Sigmoid colon (tissue), 7 donors: ENCODE results near the gene PPP1R12B. TPM values are rescaled to one million over a fixed set of nuclear protein-coding genes. Genes with fewer than 3 reads are reported as not detected.
"Not testable (repeated sequence)": the region's sequence is repeated elsewhere in the genome, so short reads cannot be mapped to it uniquely, and the experiment has no call there.

Experiments used
- DNase-seq: peaks from one replicate; pipeline ENCODE4 v3.0.0-alpha.2; 2019
- H3K27ac ChIP-seq, 4 donors: fragments of 200-600 bp; sonication (generic); one replicate each; pipeline ENCODE4 v1.5.1; 2016 to 2019; ENCODE audit warnings: mild to moderate bottlenecking in 1 of 4
- H3K27me3 ChIP-seq, 3 donors: fragments of 200-600 bp; sonication (generic); one replicate each; pipeline ENCODE4 v1.5.1; 2019; ENCODE audit warnings: mild to moderate bottlenecking in 1 of 3
- H3K36me3 ChIP-seq, 4 donors: fragments of 200-600 bp; sonication (generic); one replicate each; pipeline ENCODE4 v1.5.1; 2016 to 2019
- H3K4me1 ChIP-seq, 4 donors: fragments of 200-600 bp; sonication (generic); one replicate each; pipeline ENCODE4 v1.5.1; 2017 to 2019
- H3K4me3 ChIP-seq, 4 donors: fragments of 200-600 bp; sonication (generic); one replicate each; pipeline ENCODE4 v1.5.1; 2017 to 2019; ENCODE audit warnings: mild to moderate bottlenecking in 2 of 4, moderate library complexity in 1 of 4
- H3K9me3 ChIP-seq, 4 donors: fragments of 200-600 bp in 3 of 4; sonication (generic) in 3 of 4; one replicate each; pipeline versions ENCODE4 v1.5.1 to v1.6.1; 2013 to 2019
- CTCF ChIP-seq, 4 experiments: fragments of 450-650 bp in 3 of 4; fragments of 200-600 bp in 1 of 4; IDR thresholded peaks; one replicate each; pipeline ENCODE4 v1.5.1; 2016 to 2019; ENCODE audit warnings: antibody characterized with exemption in 4 of 4, mild to moderate bottlenecking in 3 of 4, moderate library complexity in 2 of 4
- EP300 ChIP-seq, 4 donors: sonication (generic); formaldehyde crosslinking; IDR thresholded peaks; one replicate each; pipeline ENCODE4 v1.6.1; 2017; ENCODE audit warnings: antibody characterized with exemption in 4 of 4
- POLR2A ChIP-seq, 2 donors: fragments of 450-650 bp; IDR thresholded peaks; one replicate each; pipeline ENCODE4 v1.6.1; 2016; ENCODE audit warnings: antibody characterized with exemption in 2 of 2, mild to moderate bottlenecking in 2 of 2, moderate library complexity in 2 of 2
- POLR2AphosphoS5 ChIP-seq, 4 donors: sonication (generic); formaldehyde crosslinking; IDR thresholded peaks; one replicate each; pipeline ENCODE4 v1.6.1; 2017; ENCODE audit warnings: antibody characterized with exemption in 4 of 4
- WGBS, 2 donors: extraction: QIAGEN DNeasy Blood & Tissue Kit; methylation state at CpG; one replicate each; pipeline ENCODE4 v1.1.7; 2013; 5-methylcytosine and 5-hydroxymethylcytosine counted together
- intact Hi-C: fragments of 100-400 bp; cut with DNase I; formaldehyde crosslinking; loops from one replicate; pipeline ENCODE4 v1.15.1; 2023
- polyA plus RNA-seq, 3 donors: library from polyadenylated mRNA; stranded (reverse); fragments of 200-250 nt; gene quantifications; one replicate each; pipeline ENCODE4 v1.2.3, GENCODE V29; 2013
- total RNA-seq, 4 donors: library from RNA; depleted of rRNA; stranded (reverse); fragments of >200 nt; gene quantifications; one replicate each; pipeline ENCODE4 v1.1.0, GENCODE V29; 2016
- donor health status: healthy with polysubstance abuse.
- donor health status: Bipolar disorder and iron deficiency.
- donor health status: healthy.

PPP1R12B gene
- total and polyA plus RNA-seq, 7 donors = 5.3 to 995 (median 493) TPM

- peak; percentile 73 for DNase-seq
- H3K4me1 ChIP-seq = peaks cover 0 to 23% (median 11%) of the 10 kb centered on the region in 4 donors
- 23 to 37% methylated on average over 5 of the region's 5 CpGs for WGBS, 2 donors
- intact Hi-C loops = loop anchor here (5.0 kb wide), 1 partner anchor 33 kb away; no protein-coding TSS in a partner anchor
- TF ChIP-seq POLR2AphosphoS5 (IDR thresholded peaks at IDR 0.05) (peak; percentile 48 to 92 (median 84)), POLR2A (IDR thresholded peaks at IDR 0.05) (peak; percentile 47 to 79)
- peak overlapping the region; percentile 84 to 94 (median 89) for H3K27ac ChIP-seq
- not testable (repeated sequence) for H3K36me3 ChIP-seq, H3K9me3 ChIP-seq, H3K27me3 ChIP-seq
- peak overlapping the region; percentile 58 to 60 (median 59) for H3K4me3 ChIP-seq
Observed at GRCh38 chr1:202539166-202539574, 190.7 kb downstream of the PPP1R12B start.

GRCh38 chr1:202539583-202539982 is 191.1 kb downstream of the PPP1R12B start:
- peak overlapping the region; percentile 58 to 60 (median 59) for H3K4me3 ChIP-seq
- peak in 1 of 2 donors; percentile 0 for TF ChIP-seq POLR2A (IDR thresholded peaks at IDR 0.05)
- H3K27me3 ChIP-seq, H3K36me3 ChIP-seq, H3K9me3 ChIP-seq, DNase-seq: not testable (repeated sequence)
- intact Hi-C loops = loop anchor here (5.0 kb wide), 1 partner anchor 33 kb away; no protein-coding TSS in a partner anchor
- WGBS, 2 donors = 36 to 62% methylated on average over 5 of the region's 5 CpGs
- H3K27ac ChIP-seq = peak overlapping the region; percentile 84 to 94 (median 89)
- H3K4me1 ChIP-seq = peaks cover 0 to 23% (median 12%) of the 10 kb centered on the region in 4 donors

- Histone ChIP-seq H3K4me1 (peaks cover 0 to 26% (median 14%) of the 10 kb centered on the region in 4 donors), H3K36me3 (no peaks in the 10 kb centered on the region), H3K9me3 (no peaks in the 10 kb centered on the region), H3K27me3 (no peaks in the 10 kb centered on the region), H3K4me3 (peak overlapping the region; percentile 58 to 60 (median 59)), H3K27ac (peak overlapping the region; percentile 84 to 94 (median 89))
- TF ChIP-seq CTCF (IDR thresholded peaks at IDR 0.05) = no peak
- TF ChIP-seq POLR2AphosphoS5 (IDR thresholded peaks at IDR 0.05) = no peak
- no peak for TF ChIP-seq POLR2A (IDR thresholded peaks at IDR 0.05)
- no peak for TF ChIP-seq EP300 (IDR thresholded peaks at IDR 0.05)
- no peak for DNase-seq
- intact Hi-C loops = loop anchor here (5.0 kb wide), 1 partner anchor 33 kb away; no protein-coding TSS in a partner anchor
- 39 to 67% methylated on average over 6 of the region's 6 CpGs for WGBS, 2 donors
Observed at GRCh38 chr1:202540014-202540413, 191.5 kb downstream of the PPP1R12B start.

GRCh38 chr1:202540448-202540847 is 191.9 kb downstream of the PPP1R12B start:
- H3K27me3 ChIP-seq = no peaks in the 10 kb centered on the region
- H3K27ac ChIP-seq = peak overlapping the region; percentile 84 to 94 (median 89)
- no peak for DNase-seq
- 17 to 63% methylated on average over 2 of the region's 2 CpGs for WGBS, 2 donors
- TF ChIP-seq EP300 (IDR thresholded peaks at IDR 0.05) = no peak
- TF ChIP-seq CTCF (IDR thresholded peaks at IDR 0.05) = no peak
- TF ChIP-seq POLR2A (IDR thresholded peaks at IDR 0.05) = no peak
- TF ChIP-seq POLR2AphosphoS5 (IDR thresholded peaks at IDR 0.05) = no peak
- intact Hi-C loops = loop anchor here (5.0 kb wide), 1 partner anchor 33 kb away; no protein-coding TSS in a partner anchor
- peak overlapping the region; percentile 58 to 60 (median 59) for H3K4me3 ChIP-seq
- H3K9me3 ChIP-seq = no peaks in the 10 kb centered on the region
- peaks cover 0 to 31% (median 16%) of the 10 kb centered on the region in 4 donors for H3K4me1 ChIP-seq
- H3K36me3 ChIP-seq = no peaks in the 10 kb centered on the region

GRCh38 chr1:202540858-202541257 is 192.4 kb downstream of the PPP1R12B start:
- intact Hi-C loops = loop anchor here (5.0 kb wide), 1 partner anchor 34 kb away; no protein-coding TSS in a partner anchor
- WGBS, 2 donors = 63 to 85% methylated on average over 2 of the region's 2 CpGs
- not testable (repeated sequence) for H3K27me3 ChIP-seq, DNase-seq, H3K36me3 ChIP-seq, H3K9me3 ChIP-seq
- H3K4me3 ChIP-seq = peak overlapping the region; percentile 58 to 60 (median 59)
- peaks cover 0 to 33% (median 17%) of the 10 kb centered on the region in 4 donors for H3K4me1 ChIP-seq
- H3K27ac ChIP-seq = peak overlapping the region; percentile 84 to 94 (median 89)
- TF ChIP-seq POLR2AphosphoS5 (IDR thresholded peaks at IDR 0.05) (peak in 3 of 4 donors; percentile 66 to 76 (median 70)), POLR2A (IDR thresholded peaks at IDR 0.05) (peak in 1 of 2 donors; percentile 34)

- H3K36me3 ChIP-seq, DNase-seq, H3K27me3 ChIP-seq, H3K9me3 ChIP-seq: not testable (repeated sequence)
- TF ChIP-seq POLR2A (IDR thresholded peaks at IDR 0.05) (peak in 1 of 2 donors; percentile 37), POLR2AphosphoS5 (IDR thresholded peaks at IDR 0.05) (peak in 2 of 4 donors; percentile 74 to 77)
- peaks cover 0 to 41% (median 26%) of the 10 kb centered on the region in 4 donors for H3K4me1 ChIP-seq
- H3K27ac ChIP-seq = peak overlapping the region; percentile 84 to 94 (median 89)
- intact Hi-C loops = loop anchor here (5.0 kb wide), 1 partner anchor 35 kb away; no protein-coding TSS in a partner anchor
- peak overlapping the region; percentile 58 to 60 (median 59) for H3K4me3 ChIP-seq
Observed at GRCh38 chr1:202542415-202542814, 193.9 kb downstream of the PPP1R12B start.
